ENCODE results near the gene MSLN.

GRCh38 chr16:723695-724094 is 36.8 kb upstream of the MSLN start:
- no peak for TF ChIP-seq CTCF (IDR thresholded peaks at IDR 0.05)
- no peak for TF ChIP-seq POLR2A (IDR thresholded peaks at IDR 0.05)

Data from uterus (tissue), 2 donors.